Thyroid gland (tissue), 4 donors: ENCODE measurements around the gene PHF21B. TPM values are rescaled to one million over a fixed set of nuclear protein-coding genes. Genes with fewer than 3 reads are reported as not detected.

ENCODE experiments used
- DNase-seq, 2 donors: peaks; one replicate each; pipeline ENCODE4 v3.0.0-alpha.2; 2019
- H3K27ac ChIP-seq, 3 donors: fragments of 200-600 bp; sonication (generic); 1 replicate in 2 of 3; 2 replicates in 1 of 3; pipeline ENCODE4 v1.5.1; 2016 to 2019; ENCODE audit warnings: mild to moderate bottlenecking in 1 of 3, moderate library complexity in 1 of 3
- H3K27me3 ChIP-seq: fragments of 200-600 bp; sonication (generic); one replicate; pipeline ENCODE4 v1.5.1; 2019
- H3K36me3 ChIP-seq, 2 donors: fragments of 200-600 bp; sonication (generic); one replicate each; pipeline ENCODE4 v1.5.1; 2016 to 2019
- H3K4me1 ChIP-seq, 2 donors: fragments of 200-600 bp; sonication (generic); one replicate each; pipeline ENCODE4 v1.5.1; 2017 to 2019
- H3K4me3 ChIP-seq, 3 donors: fragments of 200-600 bp; sonication (generic); replicated peaks in 1 of 3; 1 replicate in 2 of 3; 2 replicates in 1 of 3; pipeline ENCODE4 v1.5.1; 2016; ENCODE audit warnings: mild to moderate bottlenecking in 1 of 3
- H3K9me3 ChIP-seq: fragments of 200-600 bp; sonication (generic); one replicate; pipeline ENCODE4 v1.5.1; 2017
- POLR2A ChIP-seq, 2 donors: fragments of 450-650 bp; IDR thresholded peaks; one replicate each; pipeline ENCODE4 v1.6.1; 2017; ENCODE audit warnings: antibody characterized with exemption in 2 of 2, mild to moderate bottlenecking in 2 of 2, moderate library complexity in 1 of 2
- WGBS, 2 donors: methylation state at CpG; one replicate each; pipeline ENCODE4 v1.1.5; 2017; 5-methylcytosine and 5-hydroxymethylcytosine counted together
- intact Hi-C: fragments of 100-400 bp; cut with DNase I; formaldehyde crosslinking; loops from one replicate; pipeline ENCODE4 v1.15.1; 2023
- total RNA-seq, 4 donors: library from RNA; depleted of rRNA; stranded (reverse); fragments of >200 nt; gene quantifications; one replicate each; pipeline ENCODE4 v1.2.3, GENCODE V29; 2016
- TF ChIP-seq, protein P1 (sequence below), 6 experiments: fragments of 200-600 bp in 3 of 6; fragments of 450-650 bp in 3 of 6; sonication (generic) in 3 of 6; IDR thresholded peaks; one replicate each; pipeline ENCODE4 v1.5.1; 2016 to 2019; ENCODE audit warnings: antibody characterized with exemption in 6 of 6, mild to moderate bottlenecking in 2 of 6, inconsistent platforms in 1 of 6, moderate library complexity in 1 of 6

The PHF21B gene
- total RNA-seq, 4 donors from 2014 or later, result 0.33 to 8.9 (median 2.2) TPM

GRCh38 chr22:44838316-44839016, 171.3 kb downstream of the PHF21B start:
- no peak for TF ChIP-seq POLR2A (IDR thresholded peaks at IDR 0.05)
- TF ChIP-seq, protein P1, sequence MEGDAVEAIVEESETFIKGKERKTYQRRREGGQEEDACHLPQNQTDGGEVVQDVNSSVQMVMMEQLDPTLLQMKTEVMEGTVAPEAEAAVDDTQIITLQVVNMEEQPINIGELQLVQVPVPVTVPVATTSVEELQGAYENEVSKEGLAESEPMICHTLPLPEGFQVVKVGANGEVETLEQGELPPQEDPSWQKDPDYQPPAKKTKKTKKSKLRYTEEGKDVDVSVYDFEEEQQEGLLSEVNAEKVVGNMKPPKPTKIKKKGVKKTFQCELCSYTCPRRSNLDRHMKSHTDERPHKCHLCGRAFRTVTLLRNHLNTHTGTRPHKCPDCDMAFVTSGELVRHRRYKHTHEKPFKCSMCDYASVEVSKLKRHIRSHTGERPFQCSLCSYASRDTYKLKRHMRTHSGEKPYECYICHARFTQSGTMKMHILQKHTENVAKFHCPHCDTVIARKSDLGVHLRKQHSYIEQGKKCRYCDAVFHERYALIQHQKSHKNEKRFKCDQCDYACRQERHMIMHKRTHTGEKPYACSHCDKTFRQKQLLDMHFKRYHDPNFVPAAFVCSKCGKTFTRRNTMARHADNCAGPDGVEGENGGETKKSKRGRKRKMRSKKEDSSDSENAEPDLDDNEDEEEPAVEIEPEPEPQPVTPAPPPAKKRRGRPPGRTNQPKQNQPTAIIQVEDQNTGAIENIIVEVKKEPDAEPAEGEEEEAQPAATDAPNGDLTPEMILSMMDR (IDR thresholded peaks at IDR 0.05), result no peak
- Histone ChIP-seq H3K4me1 (no peaks in the 10 kb centered on the region), H3K9me3 (no peaks in the 10 kb centered on the region), H3K27me3 (no peaks in the 10 kb centered on the region), H3K4me3 (no peak overlapping the region), H3K36me3 (no peaks in the 10 kb centered on the region), H3K27ac (no peak overlapping the region)
- DNase-seq, result no peak
- 88 to 89% methylated on average over 13 to 14 of the region's 16 CpGs for WGBS, 2 donors
- intact Hi-C loops, result no loop called here

- no peak overlapping the region for H3K4me3 ChIP-seq
- H3K27ac ChIP-seq, result no peak overlapping the region
- intact Hi-C loops, result no loop called here
- no peak for TF ChIP-seq POLR2A (IDR thresholded peaks at IDR 0.05)
- TF ChIP-seq, protein P1 (IDR thresholded peaks at IDR 0.05), result no peak
- no peaks in the 10 kb centered on the region for H3K9me3 ChIP-seq
- H3K27me3 ChIP-seq, result no peaks in the 10 kb centered on the region
- H3K36me3 ChIP-seq, result no peaks in the 10 kb centered on the region
- DNase-seq, result no peak
- H3K4me1 ChIP-seq, result no peaks in the 10 kb centered on the region
- WGBS, 2 donors, result 84 to 91% methylated on average over 4 to 14 of the region's 15 CpGs
Measured at GRCh38 chr22:44837481-44837880, 172.3 kb downstream of the PHF21B start.

DNA sequence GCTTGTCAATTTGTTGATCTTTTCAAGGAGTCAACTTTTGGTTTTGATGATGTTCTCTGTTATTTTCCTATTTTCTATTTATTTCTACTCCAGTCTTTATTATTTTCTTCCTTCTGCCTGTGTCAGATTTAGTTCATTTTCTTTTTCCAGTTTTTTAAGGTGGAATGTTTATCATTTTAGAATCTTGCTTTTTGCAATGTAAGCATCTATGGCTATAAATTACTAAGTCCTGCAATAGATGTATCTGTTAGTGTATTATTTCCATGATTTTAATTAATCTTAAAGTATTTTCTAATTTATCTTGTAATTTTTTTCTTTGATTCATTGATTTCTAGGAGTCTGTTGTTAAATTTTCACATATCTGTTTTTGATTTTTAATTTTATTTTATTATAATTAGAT, 175.7 kb downstream of the PHF21B start:
- TF ChIP-seq, protein P1 (IDR thresholded peaks at IDR 0.05), result no peak
- TF ChIP-seq POLR2A (IDR thresholded peaks at IDR 0.05), result no peak
- intact Hi-C loops, result no loop called here
- Histone ChIP-seq H3K27ac (no peak overlapping the region), H3K36me3 (no peaks in the 10 kb centered on the region), H3K9me3 (no peaks in the 10 kb centered on the region), H3K4me3 (no peak overlapping the region), H3K27me3 (no peaks in the 10 kb centered on the region), H3K4me1 (no peaks in the 10 kb centered on the region)
- no peak for DNase-seq

- Histone ChIP-seq H3K4me3 (no peak overlapping the region), H3K27ac (no peak overlapping the region), H3K36me3 (no peaks in the 10 kb centered on the region), H3K27me3 (no peaks in the 10 kb centered on the region), H3K9me3 (no peaks in the 10 kb centered on the region), H3K4me1 (no peaks in the 10 kb centered on the region)
- intact Hi-C loops, result no loop called here
- TF ChIP-seq, protein P1 (IDR thresholded peaks at IDR 0.05), result no peak
- no peak for TF ChIP-seq POLR2A (IDR thresholded peaks at IDR 0.05)
- no peak for DNase-seq
- 86 to 91% methylated on average over 1 of the region's 1 CpG for WGBS, 2 donors
Measured at GRCh38 chr22:44831885-44832284, 177.9 kb downstream of the PHF21B start.

Other genes with a start within 250 kb of the PHF21B start
- gene NUP50, start 153.9 kb upstream of the PHF21B start, total RNA-seq, result 100 to 1,000 TPM in 2 of 4 donors, 10 to 100 TPM in 2; 53.9 to 128 (median 91.9) TPM
- 10 to 100 TPM; 21.0 to 42.7 (median 25.0) TPM for gene KIAA0930, start 230.9 kb upstream of the PHF21B start, total RNA-seq